GM10248 (cell line): ENCODE data around the gene DNAH6.

Source experiments
- CTCF ChIA-PET: fragments of 300-600 bp; sonication (Branson Sonifier 250); formaldehyde crosslinking; extraction: SDS; loops from one replicate; lab custom pipeline; 2021; ENCODE audit warnings: antibody characterized with exemption; lab: Yijun Ruan, JAX
- POLR2A ChIA-PET: fragments of 350-650 bp; sonication (Branson Sonifier 250); formaldehyde crosslinking; extraction: SDS; loops from one replicate; lab custom pipeline; 2020; ENCODE audit warnings: antibody characterized with exemption; lab: Yijun Ruan, JAX
- DNase-seq: peaks from one replicate; pipeline ENCODE4 v3.0.0; 2012; ENCODE audit errors: extremely low spot score
- CTCF ChIP-seq: IDR thresholded peaks from 2 replicates; pipeline ENCODE4 v1.5.1; 2012; ENCODE audit warnings: mild to moderate bottlenecking, low read depth; ENCODE audit errors: extremely low read depth, missing control alignments, control extremely low read depth

Gene DNAH6

GRCh38 chr2:84711651-84712050, 195.4 kb downstream of the DNAH6 start:
- no peak for TF ChIP-seq CTCF
- no peak for DNase-seq
- POLR2A ChIA-PET: no interaction called here
- CTCF ChIA-PET: interaction anchor here (1.2 kb wide), 1 partner anchor 72 kb away, joined by 3 read pairs; no protein-coding TSS in a partner anchor

GRCh38 chr2:84713441-84713840, 197.1 kb downstream of the DNAH6 start:
- POLR2A ChIA-PET: no interaction called here
- CTCF ChIA-PET: interaction anchor here (0.7 to 1.2 kb wide), 3 partner anchors 14 to 30 kb away, joined by 3 read pairs; no protein-coding TSS in a partner anchor
- DNase-seq: no peak
- TF ChIP-seq CTCF: no peak

- ChIA-PET POLR2A (no interaction called here), CTCF (interaction anchor here (0.8 to 1.8 kb wide), 2 partner anchors 10 to 70 kb away, joined by 3 to 9 read pairs; no protein-coding TSS in a partner anchor)
- no peak for DNase-seq
- no peak for TF ChIP-seq CTCF
These were observed 200.3 kb downstream of the DNAH6 start for GRCh38 chr2:84716564-84716963.

GRCh38 chr2:84717302-84717701, 201.0 kb downstream of the DNAH6 start:
- DNase-seq: no peak
- ChIA-PET CTCF (interaction anchor here (1.8 kb wide), 1 partner anchor 11 kb away, joined by 9 read pairs; no protein-coding TSS in a partner anchor), POLR2A (no interaction called here)
- TF ChIP-seq CTCF: no peak

- ChIA-PET POLR2A (no interaction called here), CTCF (no interaction called here)
- TF ChIP-seq CTCF: no peak
- DNase-seq: no peak
These were observed 203.1 kb downstream of the DNAH6 start for GRCh38 chr2:84719434-84719833.

GRCh38 chr2:84723831-84724230, 207.5 kb downstream of the DNAH6 start:
- TF ChIP-seq CTCF: no peak
- ChIA-PET POLR2A (no interaction called here), CTCF (no interaction called here)
- no peak for DNase-seq
